ENCODE results near the gene KCNG2. TPM values are rescaled to one million over a fixed set of nuclear protein-coding genes. Genes with fewer than 3 reads are reported as not detected.

KCNG2 gene
- total and polyA plus RNA-seq, 2 experiments from 2014 or later: 0.13 to 0.52 TPM

DNA sequence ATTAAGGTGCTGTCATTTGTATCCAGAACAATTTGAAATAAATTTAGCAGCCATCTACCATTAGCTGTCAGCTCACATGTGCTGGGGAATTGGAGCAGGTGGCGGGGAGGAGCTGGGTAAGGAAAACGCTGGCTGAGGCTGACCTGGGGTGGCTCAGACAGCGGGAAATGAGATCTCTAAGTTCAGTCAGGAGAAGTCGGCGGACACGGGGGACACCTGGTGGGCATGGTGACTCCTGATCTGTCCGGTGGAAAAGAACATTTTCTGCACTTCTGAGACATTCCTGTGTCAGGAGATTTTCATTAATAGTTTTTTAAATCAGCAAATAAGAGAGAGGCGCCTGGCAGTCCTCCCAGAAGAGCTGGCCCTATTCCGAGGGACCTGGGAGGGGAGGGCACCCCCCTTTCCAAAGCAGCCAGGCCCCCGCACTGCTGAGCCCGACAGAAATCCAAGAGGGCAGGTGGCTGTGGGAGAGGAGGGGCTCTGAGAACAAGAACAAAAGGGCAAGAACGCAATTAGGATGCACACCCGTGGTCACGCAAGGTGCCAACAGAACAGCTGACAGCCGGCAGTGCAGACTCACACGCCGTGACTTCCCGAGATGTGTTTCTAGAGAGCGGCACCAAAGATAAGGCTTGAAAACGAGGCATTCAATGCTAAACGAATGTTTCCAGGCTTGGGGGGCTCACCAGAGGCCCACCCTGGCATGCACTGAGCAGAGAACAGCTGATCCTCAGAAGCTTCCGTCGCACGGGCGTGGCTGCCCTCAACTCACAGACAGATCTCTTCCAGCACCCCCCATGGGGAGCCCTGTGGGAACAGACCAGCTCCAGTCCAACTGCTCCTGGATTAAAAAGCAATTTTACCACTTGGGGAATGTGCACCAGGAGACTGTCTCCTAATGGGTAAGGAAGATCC lies 127.3 kb downstream of the KCNG2 start (continued):
- TF ChIP-seq, protein P1, sequence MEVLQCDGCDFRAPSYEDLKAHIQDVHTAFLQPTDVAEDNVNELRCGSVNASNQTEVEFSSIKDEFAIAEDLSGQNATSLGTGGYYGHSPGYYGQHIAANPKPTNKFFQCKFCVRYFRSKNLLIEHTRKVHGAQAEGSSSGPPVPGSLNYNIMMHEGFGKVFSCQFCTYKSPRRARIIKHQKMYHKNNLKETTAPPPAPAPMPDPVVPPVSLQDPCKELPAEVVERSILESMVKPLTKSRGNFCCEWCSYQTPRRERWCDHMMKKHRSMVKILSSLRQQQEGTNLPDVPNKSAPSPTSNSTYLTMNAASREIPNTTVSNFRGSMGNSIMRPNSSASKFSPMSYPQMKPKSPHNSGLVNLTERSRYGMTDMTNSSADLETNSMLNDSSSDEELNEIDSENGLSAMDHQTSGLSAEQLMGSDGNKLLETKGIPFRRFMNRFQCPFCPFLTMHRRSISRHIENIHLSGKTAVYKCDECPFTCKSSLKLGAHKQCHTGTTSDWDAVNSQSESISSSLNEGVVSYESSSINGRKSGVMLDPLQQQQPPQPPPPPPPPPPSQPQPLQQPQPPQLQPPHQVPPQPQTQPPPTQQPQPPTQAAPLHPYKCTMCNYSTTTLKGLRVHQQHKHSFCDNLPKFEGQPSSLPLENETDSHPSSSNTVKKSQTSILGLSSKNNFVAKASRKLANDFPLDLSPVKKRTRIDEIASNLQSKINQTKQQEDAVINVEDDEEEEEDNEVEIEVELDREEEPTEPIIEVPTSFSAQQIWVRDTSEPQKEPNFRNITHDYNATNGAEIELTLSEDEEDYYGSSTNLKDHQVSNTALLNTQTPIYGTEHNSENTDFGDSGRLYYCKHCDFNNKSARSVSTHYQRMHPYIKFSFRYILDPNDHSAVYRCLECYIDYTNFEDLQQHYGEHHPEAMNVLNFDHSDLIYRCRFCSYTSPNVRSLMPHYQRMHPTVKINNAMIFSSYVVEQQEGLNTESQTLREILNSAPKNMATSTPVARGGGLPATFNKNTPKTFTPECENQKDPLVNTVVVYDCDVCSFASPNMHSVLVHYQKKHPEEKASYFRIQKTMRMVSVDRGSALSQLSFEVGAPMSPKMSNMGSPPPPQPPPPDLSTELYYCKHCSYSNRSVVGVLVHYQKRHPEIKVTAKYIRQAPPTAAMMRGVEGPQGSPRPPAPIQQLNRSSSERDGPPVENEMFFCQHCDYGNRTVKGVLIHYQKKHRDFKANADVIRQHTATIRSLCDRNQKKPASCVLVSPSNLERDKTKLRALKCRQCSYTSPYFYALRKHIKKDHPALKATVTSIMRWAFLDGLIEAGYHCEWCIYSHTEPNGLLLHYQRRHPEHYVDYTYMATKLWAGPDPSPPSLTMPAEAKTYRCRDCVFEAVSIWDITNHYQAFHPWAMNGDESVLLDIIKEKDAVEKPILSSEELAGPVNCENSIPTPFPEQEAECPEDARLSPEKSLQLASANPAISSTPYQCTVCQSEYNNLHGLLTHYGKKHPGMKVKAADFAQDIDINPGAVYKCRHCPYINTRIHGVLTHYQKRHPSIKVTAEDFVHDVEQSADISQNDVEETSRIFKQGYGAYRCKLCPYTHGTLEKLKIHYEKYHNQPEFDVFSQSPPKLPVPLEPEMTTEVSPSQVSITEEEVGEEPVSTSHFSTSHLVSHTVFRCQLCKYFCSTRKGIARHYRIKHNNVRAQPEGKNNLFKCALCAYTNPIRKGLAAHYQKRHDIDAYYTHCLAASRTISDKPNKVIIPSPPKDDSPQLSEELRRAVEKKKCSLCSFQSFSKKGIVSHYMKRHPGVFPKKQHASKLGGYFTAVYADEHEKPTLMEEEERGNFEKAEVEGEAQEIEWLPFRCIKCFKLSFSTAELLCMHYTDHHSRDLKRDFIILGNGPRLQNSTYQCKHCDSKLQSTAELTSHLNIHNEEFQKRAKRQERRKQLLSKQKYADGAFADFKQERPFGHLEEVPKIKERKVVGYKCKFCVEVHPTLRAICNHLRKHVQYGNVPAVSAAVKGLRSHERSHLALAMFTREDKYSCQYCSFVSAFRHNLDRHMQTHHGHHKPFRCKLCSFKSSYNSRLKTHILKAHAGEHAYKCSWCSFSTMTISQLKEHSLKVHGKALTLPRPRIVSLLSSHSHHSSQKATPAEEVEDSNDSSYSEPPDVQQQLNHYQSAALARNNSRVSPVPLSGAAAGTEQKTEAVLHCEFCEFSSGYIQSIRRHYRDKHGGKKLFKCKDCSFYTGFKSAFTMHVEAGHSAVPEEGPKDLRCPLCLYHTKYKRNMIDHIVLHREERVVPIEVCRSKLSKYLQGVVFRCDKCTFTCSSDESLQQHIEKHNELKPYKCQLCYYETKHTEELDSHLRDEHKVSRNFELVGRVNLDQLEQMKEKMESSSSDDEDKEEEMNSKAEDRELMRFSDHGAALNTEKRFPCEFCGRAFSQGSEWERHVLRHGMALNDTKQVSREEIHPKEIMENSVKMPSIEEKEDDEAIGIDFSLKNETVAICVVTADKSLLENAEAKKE (CRISPR knock-in tag; IDR thresholded peaks at IDR 0.05): no peak
- TF ChIP-seq POLR2AphosphoS5 (IDR thresholded peaks at IDR 0.05; ENCODE audit: low read depth) (no peak), EZH2 (IDR thresholded peaks at IDR 0.05; ENCODE audit: low read depth, unreplicated experiment) (no peak), ZNF114 (CRISPR knock-in tag; IDR thresholded peaks at IDR 0.05) (no peak)

DNA sequence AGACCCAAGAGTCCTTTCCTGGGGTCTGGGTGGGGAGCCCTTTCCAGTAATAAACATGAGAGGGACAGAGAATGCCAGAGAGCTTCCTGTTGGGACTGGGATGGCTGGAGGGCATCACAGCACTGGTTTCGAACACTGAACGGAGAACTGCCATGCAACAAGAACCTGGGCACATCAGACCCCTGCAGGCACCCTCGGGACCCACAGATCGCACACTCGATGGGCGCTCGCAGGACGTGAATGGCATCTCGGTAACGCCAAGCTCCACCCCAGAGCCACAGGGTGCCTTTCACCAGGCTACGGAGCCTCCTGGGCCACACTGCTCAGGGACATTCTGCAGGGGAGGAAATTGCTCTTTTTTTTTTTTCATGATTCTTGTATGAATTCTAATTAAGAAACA lies 128.6 kb downstream of the KCNG2 start:
- DNase-seq (ENCODE audit: low spot score): no peak
- no peak overlapping the region for H3K27ac ChIP-seq (ENCODE audit: low read depth)
- peaks cover 27% of the 10 kb centered on the region for H3K36me3 Mint-ChIP-seq (ENCODE audit: low read depth)
- H3K9me3 Mint-ChIP-seq: peaks cover 25% of the 10 kb centered on the region
- H4K20me1 ChIP-seq (replicated peaks; ENCODE audit: insufficient read depth): no peaks in the 10 kb centered on the region
- H3K27ac Mint-ChIP-seq: no peak overlapping the region
- H3K27me3 ChIP-seq (ENCODE audit: insufficient read depth): no peaks in the 10 kb centered on the region
- no peaks in the 10 kb centered on the region for H3K9me2 ChIP-seq (ENCODE audit: insufficient read depth)
- H2AFZ ChIP-seq: no peak overlapping the region
- no peak overlapping the region for H3K4me3 ChIP-seq
- 0 out of 2 replicates have a peak, but pooled peaks cover 5% of the 10 kb centered on the region for H3K79me2 ChIP-seq (replicated peaks; ENCODE audit: insufficient read depth)
- peaks cover 13% of the 10 kb centered on the region for H3K4me1 Mint-ChIP-seq
- H3K4me2 ChIP-seq: no peak overlapping the region
- no peaks in the 10 kb centered on the region for H3F3A ChIP-seq (replicated peaks; ENCODE audit: low read depth)
- no peak overlapping the region for H3K4me3 Mint-ChIP-seq
- peak; percentile 57 for ATAC-seq
- peaks cover 4% of the 10 kb centered on the region; the same call in 1 of the 2 replicates for H3K36me3 ChIP-seq (ENCODE audit: insufficient read depth)
- no peaks in the 10 kb centered on the region for H3K4me1 ChIP-seq (ENCODE audit: insufficient read depth)
- H3K27me3 Mint-ChIP-seq (ENCODE audit: insufficient read depth, low read depth, poor library complexity): peaks cover 9% of the 10 kb centered on the region
- TF ChIP-seq ETS1 (IDR thresholded peaks at IDR 0.05): no peak
- TF ChIP-seq, protein P1 (CRISPR knock-in tag; IDR thresholded peaks at IDR 0.05): no peak

All from GM23338 (cell line).